ENCODE data around the gene CLEC12A.
"Not testable (repeated sequence)": the region's sequence is repeated elsewhere in the genome, so short reads cannot be mapped to it uniquely, and the experiment has no call there.

Gene CLEC12A

DNA sequence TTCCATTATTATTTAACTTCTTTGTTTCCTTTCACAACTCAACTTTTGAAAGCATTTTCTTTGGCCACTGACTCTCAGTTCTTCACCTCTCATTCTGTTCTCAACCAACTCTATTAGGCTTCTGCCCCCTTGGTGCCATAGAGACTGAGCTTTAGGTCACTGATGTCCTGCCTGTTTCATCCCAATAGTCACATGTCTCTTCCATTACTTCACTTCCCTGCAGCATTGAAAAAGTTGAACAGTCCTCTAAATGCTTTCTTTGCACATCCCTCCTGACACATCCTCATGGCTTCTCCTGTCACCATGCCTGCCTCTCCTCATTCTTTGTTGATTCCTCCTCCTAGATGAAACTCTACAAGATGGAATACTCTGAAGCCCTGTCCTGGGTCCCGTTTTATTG is 2.7 kb downstream of the CLEC12A start:
- DNase-seq = no peak

GRCh38 chr12:9974731-9975130 is 3.5 kb downstream of the CLEC12A start:
- DNase-seq = not testable (repeated sequence)

DNA sequence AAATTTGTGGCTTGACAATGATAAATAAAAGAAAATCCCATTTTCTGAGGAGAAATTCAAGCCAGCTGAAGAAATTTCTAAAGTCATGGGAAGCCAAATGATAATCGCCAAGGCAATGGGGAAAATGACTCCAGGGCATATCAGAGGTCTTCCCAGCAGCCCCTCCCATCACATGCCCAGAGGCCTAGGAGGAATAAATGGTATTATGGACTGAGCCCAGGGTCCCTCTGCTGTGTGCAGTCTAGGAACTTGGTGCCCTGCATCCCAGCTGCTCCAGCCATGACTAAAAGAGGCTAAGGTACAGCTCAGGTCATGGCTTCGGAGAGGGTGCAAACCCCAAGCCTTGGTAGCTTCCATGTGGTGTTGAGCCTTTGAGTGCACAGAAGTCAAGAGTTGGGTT is 4.4 kb downstream of the CLEC12A start:
- no peak for DNase-seq

DNA sequence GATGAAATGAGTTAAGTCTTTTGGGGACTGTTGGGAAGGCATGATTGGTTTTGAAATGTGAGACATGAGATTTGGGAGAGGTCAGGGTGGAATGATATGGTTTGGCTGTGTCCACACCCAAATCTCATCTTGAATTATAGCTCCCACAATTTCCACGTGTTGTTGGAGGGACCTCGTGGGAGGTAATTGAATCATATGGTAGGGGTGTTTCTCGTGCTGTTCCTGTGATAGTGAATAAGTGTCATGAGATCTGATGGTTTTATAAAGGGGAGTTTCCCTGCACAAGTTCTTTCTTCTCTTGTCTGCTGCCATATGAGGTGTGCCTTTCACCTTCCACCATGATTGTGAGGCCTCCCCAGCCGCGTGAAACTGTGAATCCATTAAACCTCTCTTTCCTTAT is 5.4 kb downstream of the CLEC12A start:
- not testable (repeated sequence) for DNase-seq

GRCh38 chr12:9977916-9978315 is 6.7 kb downstream of the CLEC12A start:
- DNase-seq = no peak

- DNase-seq = no peak
Measured at GRCh38 chr12:9980126-9980525, 8.9 kb downstream of the CLEC12A start.

GRCh38 chr12:9991876-9992275 is 20.7 kb downstream of the CLEC12A start:
- no peak for DNase-seq

GRCh38 chr12:9992296-9992695 is 21.1 kb downstream of the CLEC12A start:
- no peak for DNase-seq

- DNase-seq = no peak
Measured at GRCh38 chr12:9999016-9999415, 27.8 kb downstream of the CLEC12A start, which contains the start of gene CLEC1B. TSS of gene CLEC1B (minus strand) at chr12:9999121. CDS start at chr12:9999100, 21 bp downstream.

DNA sequence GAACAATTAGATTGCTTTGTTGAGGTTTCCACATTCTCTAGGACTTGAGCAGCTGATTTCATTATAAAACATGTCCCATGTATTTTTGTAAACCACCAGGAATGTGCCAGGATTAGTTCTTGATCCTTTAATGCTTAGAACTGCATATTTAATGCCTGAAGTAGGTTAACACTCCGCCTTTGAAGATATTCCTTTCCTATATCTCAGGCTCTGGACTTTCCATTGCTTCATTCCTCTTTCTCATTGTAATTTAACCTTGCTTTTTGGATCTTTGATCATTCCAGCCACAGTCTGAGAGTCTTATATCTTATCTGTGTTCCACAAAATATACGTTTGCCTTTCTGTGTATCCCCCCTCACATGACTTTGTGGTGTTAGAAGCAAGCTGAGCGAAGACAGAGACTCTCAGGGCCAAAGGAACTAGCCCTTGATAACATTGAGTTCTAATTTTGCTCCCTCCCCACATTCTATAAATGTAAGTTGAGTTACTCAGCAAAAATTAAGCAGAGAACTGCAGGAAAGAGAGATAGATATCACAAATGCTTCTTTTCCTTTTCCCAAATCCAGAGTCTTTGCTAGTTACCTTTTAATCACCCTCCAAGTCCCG is 30.1 kb downstream of the CLEC12A start:
- DNase-seq = no peak

GRCh38 chr12:10012630-10013330 is 41.6 kb downstream of the CLEC12A start:
- DNase-seq = no peak

GRCh38 chr12:10015450-10015849 is 44.2 kb downstream of the CLEC12A start:
- no peak for DNase-seq

GRCh38 chr12:10016881-10017280 is 45.7 kb downstream of the CLEC12A start:
- DNase-seq = no peak

GRCh38 chr12:10018386-10018785 is 47.2 kb downstream of the CLEC12A start:
- DNase-seq = no peak

DNA sequence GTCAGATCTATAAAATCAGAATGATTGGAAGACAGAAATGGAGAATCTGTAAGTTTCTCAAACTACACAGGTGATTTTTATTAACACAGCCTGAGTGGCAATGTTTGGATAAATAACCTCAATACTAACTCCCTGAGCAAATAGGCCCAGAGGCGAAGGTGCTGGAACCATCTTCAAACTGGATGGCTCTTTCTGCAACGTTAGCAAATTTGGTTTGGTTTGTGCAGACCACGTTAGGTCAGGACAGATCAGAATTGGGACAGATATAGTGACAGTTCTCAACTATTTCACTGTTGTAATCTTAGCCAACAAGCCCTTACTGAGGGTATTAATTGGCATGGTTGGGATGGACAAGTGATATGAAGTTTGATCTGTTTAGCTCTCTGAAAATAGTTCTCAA is 50.1 kb downstream of the CLEC12A start:
- DNase-seq = no peak

DNA sequence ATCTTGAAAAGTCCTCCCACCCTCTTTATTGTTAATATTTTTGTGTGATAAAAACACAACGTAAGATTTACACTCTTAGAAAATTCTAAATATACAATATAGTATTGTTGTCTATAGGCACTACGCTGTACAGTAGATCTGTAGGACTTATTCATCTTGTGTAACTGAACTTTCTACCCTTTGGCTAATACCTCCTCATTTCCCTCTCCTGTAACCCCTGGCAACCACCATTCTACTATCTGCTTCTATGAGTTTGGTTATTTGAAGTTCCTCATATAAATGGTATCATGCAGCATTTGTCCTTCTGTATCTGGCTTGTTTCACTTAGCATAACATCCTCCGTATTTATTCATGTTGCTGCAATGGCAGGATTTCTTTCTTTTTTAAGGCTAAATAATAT is 54.0 kb downstream of the CLEC12A start:
- no peak for DNase-seq

- not testable (repeated sequence) for DNase-seq
Measured at GRCh38 chr12:10026666-10027065, 55.5 kb downstream of the CLEC12A start.

GRCh38 chr12:10027311-10027710 is 56.1 kb downstream of the CLEC12A start:
- DNase-seq = no peak

GRCh38 chr12:10027721-10028120 is 56.5 kb downstream of the CLEC12A start:
- no peak for DNase-seq

DNA sequence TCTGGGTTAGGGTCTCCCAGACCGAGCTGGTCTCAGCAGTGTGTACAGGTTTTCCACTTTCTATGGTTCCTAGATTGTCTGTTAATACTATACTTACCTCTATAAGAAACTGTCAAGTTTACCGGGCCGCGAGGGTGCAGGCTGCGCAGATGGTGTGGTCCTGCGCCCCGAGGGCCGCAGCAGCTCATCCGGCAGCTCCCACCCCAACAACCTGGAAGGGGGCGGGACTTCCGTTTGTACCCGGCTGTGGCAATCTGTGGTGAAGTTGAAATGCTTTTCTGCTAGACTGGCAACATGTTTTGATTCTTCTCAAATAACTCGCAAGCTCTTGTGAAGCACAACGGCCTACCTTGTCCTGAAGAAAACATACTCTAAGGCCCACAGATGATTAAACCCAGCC is 59.2 kb downstream of the CLEC12A start, which contains the start of gene CLEC9A:
TSS of gene CLEC9A (plus strand) at position 237 of the 400 bp plus-strand sequence. CDS start 22,006 bp downstream, outside the sequence.
- no peak for DNase-seq

- no peak for DNase-seq
Measured at GRCh38 chr12:10031321-10031720, 60.1 kb downstream of the CLEC12A start.

DNA sequence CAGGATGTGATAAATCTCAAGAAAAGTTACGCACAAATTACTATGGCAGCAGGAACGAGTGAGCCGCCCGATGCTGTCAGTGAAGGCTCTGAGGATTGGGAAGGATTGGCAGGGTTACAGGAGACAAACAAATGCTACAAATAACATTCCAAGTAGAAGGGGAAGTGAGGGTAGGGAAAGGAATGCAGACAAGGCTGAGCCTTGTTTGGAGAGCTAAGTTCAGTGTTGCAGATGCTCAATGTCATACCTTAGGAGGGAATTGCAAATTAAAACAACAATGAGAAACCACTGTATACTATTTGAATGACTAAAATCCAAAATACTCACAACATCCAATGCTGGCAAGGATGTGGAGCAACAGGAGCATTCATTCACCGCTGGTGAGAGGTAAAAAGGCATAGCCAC is 60.6 kb downstream of the CLEC12A start:
- DNase-seq = no peak

DNA sequence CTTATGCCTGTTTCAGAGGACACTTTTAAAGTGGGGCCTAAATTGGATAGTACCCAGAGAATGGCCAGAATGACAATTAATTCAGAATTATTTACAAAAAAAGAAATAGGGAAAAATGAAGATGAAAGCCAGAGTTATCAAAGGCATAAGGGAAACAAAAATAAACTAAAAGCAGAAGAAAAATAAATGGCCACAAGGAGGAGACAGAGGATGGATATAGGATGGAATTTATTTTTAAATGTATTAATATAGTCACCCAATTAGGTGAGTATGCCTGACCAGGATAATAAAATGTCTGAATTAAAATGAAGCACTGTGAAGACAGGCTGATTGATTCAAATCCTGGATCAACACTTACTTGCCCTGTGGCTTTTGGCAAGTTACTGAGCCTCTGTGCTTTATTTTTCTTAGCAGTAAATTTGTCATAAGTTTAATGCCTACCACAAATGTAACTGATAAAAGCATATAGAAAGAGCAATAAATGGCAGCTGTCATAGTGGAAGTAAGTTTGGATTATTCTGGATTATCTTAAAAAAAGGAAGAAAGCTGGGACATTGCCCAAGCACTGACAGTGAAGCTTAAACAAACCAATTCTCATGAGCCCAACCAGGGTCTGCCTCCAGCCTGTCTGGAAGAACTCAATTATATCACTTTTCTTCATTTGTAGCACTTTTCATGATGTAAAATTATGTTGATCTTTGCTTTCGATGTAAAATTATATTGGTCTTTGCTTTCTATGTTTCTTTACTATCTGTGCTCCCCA is 62.8 kb downstream of the CLEC12A start:
- no peak for DNase-seq

Data from activated CD4-positive, alpha-beta T cell treated with anti-CD3 and anti-CD28 coated beads, Interleukin-2, amount 50 U/mL, for 16 hours (primary cell).